Fibroblast of mammary gland (primary cell): ENCODE results near the gene TOB1.

ENCODE experiments used
- DNase-seq: peaks from one replicate; pipeline ENCODE4 v3.0.0-alpha.2; 2010; ENCODE audit warnings: low read depth
- H3K4me3 ChIP-seq: 2 replicates; pipeline ENCODE4 v1.5.1; 2011; ENCODE audit warnings: low read depth, mild to moderate bottlenecking, low read length, moderate library complexity; ENCODE audit not compliant: control insufficient read depth
- CTCF ChIP-seq: conservative IDR thresholded peaks from 2 replicates; pipeline ENCODE4 v1.5.1; 2011; ENCODE audit warnings: low read depth, low read length, inconsistent platforms; ENCODE audit not compliant: control insufficient read depth, insufficient read depth

Gene TOB1

DNA sequence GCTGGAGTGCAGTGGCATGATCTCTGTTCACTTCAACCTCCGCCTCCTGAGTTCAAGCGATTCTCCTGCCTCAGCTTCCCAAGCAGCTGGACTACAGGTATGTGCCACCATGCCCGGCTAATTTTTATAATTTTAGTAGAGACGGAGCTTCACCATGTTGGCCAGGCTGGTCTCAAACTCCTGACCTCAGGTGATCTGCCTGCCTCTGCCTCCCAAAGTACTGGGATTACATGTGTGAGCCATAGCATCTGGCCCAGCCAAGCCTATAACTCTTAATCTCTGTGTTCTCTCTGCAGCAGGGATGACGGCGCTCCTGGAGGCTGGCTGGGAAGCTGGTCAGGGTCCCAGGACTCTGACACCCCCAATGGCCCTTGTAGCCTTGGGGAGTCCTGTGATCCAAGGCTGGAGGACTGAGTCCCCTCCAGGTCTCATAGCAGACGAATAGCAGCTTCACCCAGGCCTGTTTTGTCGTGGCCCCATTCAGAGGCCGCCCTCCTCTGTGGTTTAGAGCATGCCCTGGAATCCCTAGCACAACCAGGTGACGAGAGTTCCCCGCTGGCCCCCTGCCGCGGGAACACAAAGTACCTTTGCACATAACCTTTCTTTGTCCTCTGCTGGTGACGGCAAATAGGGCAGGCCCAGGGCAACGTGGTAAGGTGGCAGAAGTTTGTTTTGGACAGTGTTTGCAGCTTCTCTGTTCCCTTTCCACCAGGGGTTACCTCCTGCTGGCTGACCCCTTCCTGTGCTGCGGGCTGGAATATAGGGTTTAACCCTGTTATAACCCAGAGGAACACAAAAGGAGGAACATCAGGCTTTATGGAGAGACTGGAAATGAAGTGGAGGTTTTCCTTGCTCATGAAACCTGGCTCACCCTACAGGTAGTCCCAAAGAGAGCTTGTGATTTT lies 43.0 kb upstream of the TOB1 start:
- DNase-seq: no peak
- TF ChIP-seq CTCF: no peak
- H3K4me3 ChIP-seq: no peak overlapping the region

GRCh38 chr17:50908140-50908859 lies 42.1 kb upstream of the TOB1 start:
- TF ChIP-seq CTCF: no peak
- no peak for DNase-seq
- no peak overlapping the region for H3K4me3 ChIP-seq

DNA sequence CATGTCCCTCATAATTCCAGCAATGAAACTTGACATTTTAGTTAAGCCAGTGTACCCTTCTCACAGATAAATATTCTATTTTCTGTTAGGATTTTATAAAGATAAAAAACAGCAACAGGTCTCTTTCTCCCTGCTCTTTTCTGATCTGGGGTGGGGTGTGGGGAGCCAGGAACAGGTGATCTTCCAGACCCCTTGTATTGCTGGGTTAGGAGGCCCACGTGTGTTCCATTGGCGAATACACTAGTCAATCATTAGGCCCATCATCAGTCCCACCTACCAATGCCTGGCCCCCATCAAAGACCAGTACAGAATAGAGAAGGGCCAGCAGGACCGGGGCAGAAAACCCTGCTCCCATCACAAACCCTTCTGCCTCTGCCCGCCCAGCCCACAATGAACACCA lies 40.3 kb upstream of the TOB1 start:
- TF ChIP-seq CTCF: no peak
- DNase-seq: no peak

DNA sequence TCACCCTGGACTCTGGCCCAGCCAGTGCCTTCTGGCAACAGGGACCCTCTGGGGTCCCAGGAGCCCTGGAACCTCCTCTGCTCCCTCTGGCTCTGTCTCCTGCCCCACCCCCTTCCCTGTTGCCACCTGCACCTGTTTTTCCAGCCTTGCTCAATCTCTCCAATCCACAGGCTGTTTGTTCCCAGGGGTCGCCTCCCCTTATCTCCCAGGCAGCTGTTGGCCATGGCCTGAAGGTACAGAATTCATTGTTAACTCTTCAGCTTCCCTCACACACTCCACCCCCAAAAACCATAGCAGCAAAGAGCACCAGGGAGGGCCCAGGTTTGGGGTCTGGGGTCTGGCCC lies 39.3 kb upstream of the TOB1 start:
- no peak for TF ChIP-seq CTCF
- DNase-seq: no peak
- no peak overlapping the region for H3K4me3 ChIP-seq

More for the DNA sequence above, 40.3 kb upstream of the TOB1 start:
- no peak overlapping the region for H3K4me3 ChIP-seq

DNA sequence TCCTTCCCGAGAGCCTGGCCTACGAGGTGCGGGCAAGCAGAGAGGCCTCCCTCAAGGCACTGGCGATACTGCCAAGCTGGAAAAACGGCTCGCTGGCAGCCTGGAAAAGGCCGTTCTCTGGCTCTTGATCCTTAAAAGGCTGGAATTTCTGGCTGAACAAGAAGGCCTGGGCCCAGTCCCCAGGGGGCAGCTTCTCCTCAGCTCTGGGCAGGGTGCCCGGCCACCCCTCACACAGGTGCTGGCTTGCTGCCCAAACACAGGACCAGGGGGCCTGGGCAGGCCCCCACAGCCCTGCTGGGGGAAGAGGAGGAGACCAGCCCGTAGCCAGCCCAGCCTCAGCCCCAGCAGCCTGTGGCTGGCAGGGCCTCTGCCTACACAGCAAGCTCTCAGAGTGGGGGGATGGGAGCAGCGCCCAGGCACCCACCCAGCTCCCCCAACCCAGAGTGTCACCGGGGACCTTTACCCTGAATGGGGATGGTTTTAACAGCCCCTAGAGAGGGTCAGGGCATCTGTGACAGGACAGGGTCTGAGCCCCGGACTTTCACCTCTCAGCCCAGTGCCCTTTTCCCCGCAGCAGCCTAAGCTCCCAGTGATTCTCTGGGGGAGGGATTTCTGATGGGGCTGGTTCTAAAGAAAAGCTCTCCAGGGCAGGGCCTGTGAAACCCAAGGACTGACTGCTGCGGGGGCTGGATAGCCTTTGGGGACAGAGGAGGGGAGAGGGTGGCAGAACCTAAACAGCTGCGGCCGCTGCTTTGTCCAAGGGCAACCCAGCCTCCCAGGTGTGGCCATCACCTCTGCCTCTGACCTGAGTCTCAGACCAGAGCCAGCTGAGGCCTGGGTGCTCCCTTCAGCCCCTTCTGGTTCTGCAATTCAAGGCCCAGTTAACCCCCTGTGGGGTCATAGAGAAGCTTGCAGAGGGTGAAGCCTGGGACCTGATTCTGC lies 38.6 kb upstream of the TOB1 start:
- DNase-seq: peak; percentile 17
- no peak for TF ChIP-seq CTCF
- no peak overlapping the region for H3K4me3 ChIP-seq
